ENCODE measurements around the gene NTMT1.

The NTMT1 gene

DNA sequence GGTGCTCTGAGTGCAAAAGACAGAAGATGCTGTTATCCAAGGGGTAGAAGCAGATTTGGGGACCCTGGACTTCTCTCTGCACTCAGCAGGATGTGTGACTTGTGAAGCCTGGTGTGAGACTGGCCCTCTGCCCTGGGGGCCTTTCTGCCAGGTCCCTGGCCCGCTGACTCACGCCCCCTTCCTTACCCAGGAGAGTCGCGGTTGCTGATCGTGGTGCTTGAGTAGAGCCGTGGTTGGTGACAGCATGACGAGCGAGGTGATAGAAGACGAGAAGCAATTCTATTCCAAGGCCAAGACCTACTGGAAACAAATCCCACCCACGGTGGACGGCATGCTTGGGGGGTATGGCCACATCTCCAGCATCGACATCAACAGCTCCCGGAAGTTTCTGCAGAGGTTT is 6.5 kb downstream of the NTMT1 start:
- peaks cover 19% of the 10 kb centered on the region for H3K4me1 ChIP-seq (ENCODE audit: insufficient read depth, low read length, severe bottlenecking)
- no peak overlapping the region for H3K4me3 ChIP-seq (ENCODE audit: low read depth, low read length, poor library complexity, severe bottlenecking)
- H3K27me3 ChIP-seq (ENCODE audit: insufficient read depth, low read length), result no peaks in the 10 kb centered on the region
- H2AFZ ChIP-seq (ENCODE audit: low read length), result no peak overlapping the region
- H3K79me2 ChIP-seq (ENCODE audit: insufficient read depth, low read length), result peaks cover 48% of the 10 kb centered on the region
- H3K27ac ChIP-seq (ENCODE audit: low read depth, low read length, poor library complexity, severe bottlenecking), result no peak overlapping the region
- H3K9ac ChIP-seq (ENCODE audit: low read length), result no peak overlapping the region
- H3F3A ChIP-seq (ENCODE audit: insufficient read depth, low read length), result no peaks in the 10 kb centered on the region
- no peaks in the 10 kb centered on the region for H3K9me3 ChIP-seq (ENCODE audit: low read length)
- H4K20me1 ChIP-seq (ENCODE audit: insufficient read depth, low read length), result no peaks in the 10 kb centered on the region
- TF ChIP-seq, protein P1, sequence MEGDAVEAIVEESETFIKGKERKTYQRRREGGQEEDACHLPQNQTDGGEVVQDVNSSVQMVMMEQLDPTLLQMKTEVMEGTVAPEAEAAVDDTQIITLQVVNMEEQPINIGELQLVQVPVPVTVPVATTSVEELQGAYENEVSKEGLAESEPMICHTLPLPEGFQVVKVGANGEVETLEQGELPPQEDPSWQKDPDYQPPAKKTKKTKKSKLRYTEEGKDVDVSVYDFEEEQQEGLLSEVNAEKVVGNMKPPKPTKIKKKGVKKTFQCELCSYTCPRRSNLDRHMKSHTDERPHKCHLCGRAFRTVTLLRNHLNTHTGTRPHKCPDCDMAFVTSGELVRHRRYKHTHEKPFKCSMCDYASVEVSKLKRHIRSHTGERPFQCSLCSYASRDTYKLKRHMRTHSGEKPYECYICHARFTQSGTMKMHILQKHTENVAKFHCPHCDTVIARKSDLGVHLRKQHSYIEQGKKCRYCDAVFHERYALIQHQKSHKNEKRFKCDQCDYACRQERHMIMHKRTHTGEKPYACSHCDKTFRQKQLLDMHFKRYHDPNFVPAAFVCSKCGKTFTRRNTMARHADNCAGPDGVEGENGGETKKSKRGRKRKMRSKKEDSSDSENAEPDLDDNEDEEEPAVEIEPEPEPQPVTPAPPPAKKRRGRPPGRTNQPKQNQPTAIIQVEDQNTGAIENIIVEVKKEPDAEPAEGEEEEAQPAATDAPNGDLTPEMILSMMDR (IDR thresholded peaks at IDR 0.05; ENCODE audit: low read length), result no peak
- TF ChIP-seq EZH2 (IDR thresholded peaks at IDR 0.05; ENCODE audit: borderline replicate concordance, low read length), result no peak
- H3K9me2 ChIP-seq (ENCODE audit: low read depth, low read length), result no peaks in the 10 kb centered on the region
- no peak overlapping the region for H3K4me2 ChIP-seq (ENCODE audit: low read length)
- peaks cover 91% of the 10 kb centered on the region for H3K36me3 ChIP-seq (ENCODE audit: insufficient read depth, low read length)

DNA sequence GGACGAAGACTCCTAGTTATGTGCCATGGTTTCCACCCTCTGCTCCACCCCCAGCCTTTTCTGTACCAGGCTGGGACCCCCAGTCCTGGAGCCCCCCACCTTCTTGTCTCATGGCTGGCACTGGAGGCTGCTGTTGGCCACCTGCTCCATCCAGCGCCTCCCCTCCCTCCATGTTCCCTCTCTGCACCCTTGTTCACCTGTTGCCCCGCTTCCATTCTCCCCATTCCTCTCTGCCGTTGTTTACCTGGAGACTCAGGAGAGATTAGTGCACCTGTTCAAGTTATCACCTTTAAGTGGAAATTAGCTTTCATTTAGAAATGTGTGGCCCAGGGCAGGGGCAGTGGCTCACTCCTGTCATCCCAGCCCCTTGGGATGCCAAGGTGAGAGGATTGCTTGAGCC is 7.2 kb downstream of the NTMT1 start:
- Histone ChIP-seq H3K27me3 (ENCODE audit: insufficient read depth, low read length) (no peaks in the 10 kb centered on the region), H4K20me1 (ENCODE audit: insufficient read depth, low read length) (no peaks in the 10 kb centered on the region), H2AFZ (ENCODE audit: low read length) (no peak overlapping the region), H3K4me2 (ENCODE audit: low read length) (no peak overlapping the region), H3K4me1 (ENCODE audit: insufficient read depth, low read length, severe bottlenecking) (peaks cover 12% of the 10 kb centered on the region), H3K4me3 (ENCODE audit: low read depth, low read length, poor library complexity, severe bottlenecking) (no peak overlapping the region), H3F3A (ENCODE audit: insufficient read depth, low read length) (no peaks in the 10 kb centered on the region), H3K79me2 (ENCODE audit: insufficient read depth, low read length) (peaks cover 41% of the 10 kb centered on the region), H3K9me3 (ENCODE audit: low read length) (no peaks in the 10 kb centered on the region), H3K9me2 (ENCODE audit: low read depth, low read length) (no peaks in the 10 kb centered on the region), H3K9ac (ENCODE audit: low read length) (no peak overlapping the region), H3K27ac (ENCODE audit: low read depth, low read length, poor library complexity, severe bottlenecking) (no peak overlapping the region), H3K36me3 (ENCODE audit: insufficient read depth, low read length) (peaks cover 91% of the 10 kb centered on the region)
- TF ChIP-seq, protein P1 (IDR thresholded peaks at IDR 0.05; ENCODE audit: low read length), result no peak
- TF ChIP-seq EZH2 (IDR thresholded peaks at IDR 0.05; ENCODE audit: borderline replicate concordance, low read length), result no peak

DNA sequence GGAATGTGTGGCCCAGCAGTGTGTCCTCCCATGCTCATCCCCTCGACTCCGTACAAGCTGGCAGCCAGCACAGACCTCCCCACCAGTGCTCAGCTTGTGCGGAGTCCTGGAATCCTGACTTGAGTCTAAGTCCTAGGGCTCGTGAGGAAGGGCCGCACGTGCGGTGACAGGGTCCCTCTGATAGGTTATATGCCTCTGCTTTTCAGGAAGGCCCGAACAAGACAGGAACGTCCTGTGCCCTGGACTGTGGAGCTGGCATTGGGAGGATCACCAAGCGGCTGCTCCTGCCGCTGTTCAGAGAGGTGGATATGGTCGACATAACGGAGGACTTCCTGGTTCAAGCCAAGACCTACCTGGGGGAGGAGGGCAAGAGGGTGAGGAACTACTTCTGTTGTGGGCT is 7.9 kb downstream of the NTMT1 start:
- Histone ChIP-seq H3K9me3 (ENCODE audit: low read length) (no peaks in the 10 kb centered on the region), H3K27me3 (ENCODE audit: insufficient read depth, low read length) (no peaks in the 10 kb centered on the region), H3K4me1 (ENCODE audit: insufficient read depth, low read length, severe bottlenecking) (peaks cover 7% of the 10 kb centered on the region), H3K4me3 (ENCODE audit: low read depth, low read length, poor library complexity, severe bottlenecking) (no peak overlapping the region), H3K4me2 (ENCODE audit: low read length) (no peak overlapping the region), H3K27ac (ENCODE audit: low read depth, low read length, poor library complexity, severe bottlenecking) (no peak overlapping the region), H3F3A (ENCODE audit: insufficient read depth, low read length) (no peaks in the 10 kb centered on the region), H3K36me3 (ENCODE audit: insufficient read depth, low read length) (peaks cover 91% of the 10 kb centered on the region), H3K9ac (ENCODE audit: low read length) (no peak overlapping the region), H3K79me2 (ENCODE audit: insufficient read depth, low read length) (peaks cover 34% of the 10 kb centered on the region), H4K20me1 (ENCODE audit: insufficient read depth, low read length) (no peaks in the 10 kb centered on the region), H2AFZ (ENCODE audit: low read length) (no peak overlapping the region), H3K9me2 (ENCODE audit: low read depth, low read length) (no peaks in the 10 kb centered on the region)
- TF ChIP-seq, protein P1 (IDR thresholded peaks at IDR 0.05; ENCODE audit: low read length), result no peak
- TF ChIP-seq EZH2 (IDR thresholded peaks at IDR 0.05; ENCODE audit: borderline replicate concordance, low read length), result no peak
